ENCODE data around the gene THRB.

The THRB gene

DNA sequence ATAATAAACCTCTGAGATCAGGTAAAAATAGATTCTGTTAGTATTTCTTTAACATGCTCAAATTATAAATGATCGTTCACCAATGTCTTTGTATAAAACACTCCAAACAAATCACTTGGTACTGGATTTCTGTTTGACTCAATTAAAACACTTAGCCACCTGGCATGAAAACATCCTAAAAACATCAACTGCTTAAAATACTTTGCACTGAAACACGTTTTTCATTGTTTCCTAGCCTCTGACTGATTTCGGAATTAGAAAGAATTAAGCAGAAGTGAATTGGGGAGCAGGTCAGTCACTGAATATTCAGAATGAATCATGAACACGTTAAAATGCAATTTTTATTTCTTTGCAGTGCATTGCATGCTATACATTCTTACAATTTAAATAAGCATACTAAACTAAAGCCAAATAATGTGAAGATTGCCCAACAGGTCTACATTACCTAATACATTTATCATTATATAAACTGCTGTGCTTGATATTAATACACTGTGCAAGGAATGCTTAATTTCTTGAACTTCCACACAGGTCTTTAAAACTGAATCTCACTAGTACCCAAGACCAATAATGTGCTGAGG lies 1.6 kb downstream of the THRB start:
- no peak for DNase-seq (ENCODE audit: low read depth in 2 of 2, low spot score in 1 of 2)

- DNase-seq (ENCODE audit: low read depth in 2 of 2, low spot score in 1 of 2): no peak
These were observed 4.5 kb downstream of the THRB start for GRCh38 chr3:24490151-24490550.

DNA sequence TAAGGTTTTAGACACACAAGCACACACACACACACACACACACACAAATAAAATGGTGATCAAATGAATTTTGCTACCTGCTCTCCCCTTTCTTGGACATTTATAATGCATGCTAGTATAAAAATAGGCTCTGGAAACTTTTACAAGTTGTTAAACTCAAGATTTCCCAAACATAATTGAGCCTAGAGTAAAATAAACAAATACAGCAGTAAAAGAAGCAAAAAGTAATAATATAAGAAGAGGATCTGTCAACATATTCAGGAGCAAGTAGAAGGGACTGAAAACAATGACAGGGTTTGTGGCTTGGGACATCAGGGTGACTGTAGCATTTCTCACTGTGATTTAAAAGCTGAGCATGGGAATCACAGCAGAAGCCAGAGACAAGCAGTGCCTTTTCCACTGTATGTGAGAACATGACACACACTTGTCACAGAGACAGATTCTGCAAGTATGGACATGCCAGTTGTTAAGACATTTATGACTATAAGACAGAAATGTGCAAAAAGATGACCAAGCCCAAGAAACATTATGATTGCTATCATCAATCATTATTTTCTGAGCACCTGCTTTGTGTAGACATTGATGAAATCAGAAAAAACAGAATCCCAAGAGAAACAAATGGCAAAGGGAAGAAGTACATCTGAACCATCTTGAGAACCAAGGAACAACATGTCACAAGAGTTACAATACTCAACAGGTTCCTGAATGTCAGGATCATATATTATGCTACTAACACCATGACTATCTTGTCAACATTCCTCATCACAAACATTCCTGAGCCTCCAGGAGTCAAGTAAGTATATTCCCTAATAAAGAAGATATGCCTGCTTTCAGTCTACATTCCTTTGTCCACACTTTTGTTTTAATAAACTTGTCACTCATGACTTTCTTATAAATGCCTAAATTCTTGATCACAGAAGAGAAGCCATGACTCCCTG lies 7.1 kb downstream of the THRB start:
- DNase-seq (ENCODE audit: low read depth in 2 of 2, low spot score in 1 of 2): no peak

DNA sequence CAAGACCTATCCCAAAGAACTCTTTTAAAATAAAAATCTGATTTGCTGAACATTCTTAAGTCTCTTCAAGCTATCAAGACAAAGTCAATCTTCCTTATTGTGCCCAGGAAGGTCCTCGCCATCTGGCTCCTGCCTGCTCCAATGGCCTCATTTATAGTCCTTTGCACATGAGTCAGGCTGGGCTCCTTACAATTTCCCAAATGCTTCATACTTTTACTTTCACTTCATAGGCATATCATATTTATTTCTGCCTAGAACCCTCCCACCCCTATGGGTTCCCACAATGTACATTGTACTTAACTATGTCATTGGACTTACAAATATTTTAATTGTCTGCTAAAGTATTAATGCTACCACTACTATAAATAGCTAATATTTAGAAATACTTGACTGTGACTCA lies 9.1 kb downstream of the THRB start:
- no peak for DNase-seq (ENCODE audit: low read depth in 2 of 2, low spot score in 1 of 2)

DNA sequence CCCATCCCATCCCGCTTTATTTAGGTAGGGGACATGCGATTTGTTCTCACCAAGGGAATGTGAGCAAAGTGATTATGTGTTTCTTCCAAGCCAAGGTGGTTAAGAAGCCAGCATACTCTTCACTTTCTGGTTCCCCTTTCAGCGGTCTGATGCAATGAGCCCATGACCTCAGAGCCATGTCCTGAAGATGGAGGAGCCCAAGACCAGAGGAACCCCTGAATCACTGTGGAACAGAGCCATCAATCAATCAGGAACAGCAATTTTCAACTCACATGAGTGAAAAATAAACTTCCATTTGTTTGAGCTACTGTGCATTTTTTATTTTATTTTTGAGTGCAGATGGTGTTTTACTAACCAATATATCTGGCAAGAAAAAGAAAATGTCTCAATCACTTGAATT lies 10.8 kb downstream of the THRB start:
- no peak for DNase-seq (ENCODE audit: low read depth in 2 of 2, low spot score in 1 of 2)

GRCh38 chr3:24482096-24482705 lies 12.4 kb downstream of the THRB start:
- no peak for DNase-seq (ENCODE audit: low read depth in 2 of 2, low spot score in 1 of 2)

GRCh38 chr3:24481193-24481592 lies 13.5 kb downstream of the THRB start:
- no peak for DNase-seq (ENCODE audit: low read depth in 2 of 2, low spot score in 1 of 2)

DNA sequence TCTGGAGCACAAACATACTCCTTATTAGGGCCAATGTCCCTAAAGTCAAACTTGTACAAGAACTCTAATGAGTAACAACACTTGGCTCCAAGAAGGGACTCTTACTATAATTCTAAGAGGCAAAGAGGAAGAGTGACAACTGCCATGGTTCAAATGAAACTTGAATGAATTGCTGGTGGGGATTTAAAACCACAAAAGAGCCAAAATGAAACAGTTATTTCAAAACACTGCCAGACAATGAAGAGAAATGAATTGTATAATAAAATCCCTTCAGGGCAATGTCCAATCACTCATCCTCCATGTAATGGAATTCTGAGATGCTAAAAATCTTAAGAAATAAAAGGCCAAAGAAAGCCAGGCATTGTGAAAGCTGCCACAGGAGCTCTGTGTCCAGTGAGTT lies 14.2 kb downstream of the THRB start:
- no peak for DNase-seq (ENCODE audit: low read depth in 2 of 2, low spot score in 1 of 2)

DNA sequence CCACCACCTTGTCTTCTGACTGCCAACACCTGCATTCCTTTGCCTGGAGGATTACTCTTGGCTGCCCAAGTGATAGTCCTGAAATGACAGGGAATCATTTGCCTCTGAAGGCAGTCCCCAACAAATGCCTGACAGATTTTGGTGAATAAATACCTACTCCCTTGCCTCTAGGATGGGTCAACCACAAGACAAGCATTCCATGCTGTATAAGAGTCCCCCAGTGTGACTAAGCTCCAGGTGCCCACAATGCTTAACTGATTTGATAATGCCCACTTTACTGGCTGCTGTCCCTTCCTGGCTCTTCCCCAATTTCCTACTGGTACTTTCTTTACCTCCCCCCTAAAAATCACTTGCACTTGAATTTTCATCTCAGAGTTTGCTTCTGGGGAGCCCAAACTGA lies 14.8 kb downstream of the THRB start:
- no peak for DNase-seq (ENCODE audit: low read depth in 2 of 2, low spot score in 1 of 2)

- no peak for DNase-seq (ENCODE audit: low read depth in 2 of 2, low spot score in 1 of 2)
These were observed 17.6 kb downstream of the THRB start for GRCh38 chr3:24476871-24477656.

DNA sequence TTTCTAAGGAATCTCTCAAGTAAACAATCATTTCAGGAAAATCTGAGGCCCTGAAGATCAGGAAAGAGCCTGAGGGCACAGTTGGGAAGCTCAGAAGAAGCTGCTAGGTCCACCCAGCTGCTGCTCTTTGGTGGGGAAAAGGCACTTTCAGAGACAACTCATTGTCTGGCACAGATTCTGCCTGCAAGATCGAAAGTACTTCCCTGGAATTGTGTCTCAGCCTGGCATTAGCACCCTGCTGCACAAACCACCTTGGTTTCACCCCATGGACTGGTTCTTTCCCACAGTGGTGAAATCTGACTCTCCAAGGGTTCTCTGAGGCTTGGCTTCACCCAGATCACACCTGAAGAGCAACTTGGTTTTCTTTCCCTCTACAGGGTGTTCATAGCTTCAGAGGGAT lies 18.7 kb downstream of the THRB start:
- no peak for DNase-seq (ENCODE audit: low read depth in 2 of 2, low spot score in 1 of 2)

DNA sequence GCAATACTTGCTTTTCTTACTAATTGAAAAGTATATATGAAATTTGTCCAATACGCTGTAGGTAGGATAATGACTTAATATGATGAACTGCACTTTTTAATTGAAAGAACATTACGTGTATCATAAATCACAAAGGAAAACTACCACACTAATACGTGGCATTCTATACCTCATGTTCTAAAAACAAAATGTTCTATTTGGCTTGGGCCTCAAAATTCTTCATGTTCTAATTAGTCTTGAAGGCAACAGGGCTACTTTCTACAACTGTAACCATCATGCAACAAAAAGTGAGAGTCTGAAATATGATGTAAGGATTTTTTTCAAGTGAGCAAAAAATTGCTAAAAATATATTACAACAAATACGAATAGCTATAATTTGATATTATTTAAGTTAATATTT lies 19.8 kb downstream of the THRB start:
- no peak for DNase-seq (ENCODE audit: low read depth in 2 of 2, low spot score in 1 of 2)

GRCh38 chr3:24472358-24472757 lies 22.3 kb downstream of the THRB start:
- no peak for DNase-seq (ENCODE audit: low read depth in 2 of 2, low spot score in 1 of 2)

GRCh38 chr3:24471486-24471885 lies 23.2 kb downstream of the THRB start:
- no peak for DNase-seq (ENCODE audit: low read depth in 2 of 2, low spot score in 1 of 2)

DNA sequence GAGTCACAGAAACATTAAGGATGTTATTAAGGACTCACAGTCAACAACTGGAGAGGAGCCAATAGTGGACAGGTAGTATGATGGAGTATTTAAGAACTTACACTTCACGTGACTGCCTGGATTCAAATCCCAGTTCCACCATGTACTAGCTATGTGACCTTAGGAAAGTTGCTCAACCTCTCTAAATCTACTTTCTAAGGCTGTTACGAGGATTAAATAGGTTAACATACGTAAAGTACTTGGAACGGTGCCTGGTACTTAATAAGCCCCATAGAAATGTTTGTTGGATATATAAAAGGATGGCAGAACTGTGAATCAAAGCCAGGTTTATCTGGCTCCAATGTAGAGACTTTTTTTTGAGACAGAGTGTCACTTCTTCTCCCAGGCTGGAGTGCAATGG lies 24.4 kb downstream of the THRB start:
- DNase-seq (ENCODE audit: low read depth in 2 of 2, low spot score in 1 of 2): no peak

GRCh38 chr3:24464389-24464788 lies 30.3 kb downstream of the THRB start:
- DNase-seq (ENCODE audit: low read depth in 2 of 2, low spot score in 1 of 2): no peak

- DNase-seq (ENCODE audit: low read depth in 2 of 2, low spot score in 1 of 2): no peak
These were observed 31.9 kb downstream of the THRB start for GRCh38 chr3:24462737-24463136.

DNA sequence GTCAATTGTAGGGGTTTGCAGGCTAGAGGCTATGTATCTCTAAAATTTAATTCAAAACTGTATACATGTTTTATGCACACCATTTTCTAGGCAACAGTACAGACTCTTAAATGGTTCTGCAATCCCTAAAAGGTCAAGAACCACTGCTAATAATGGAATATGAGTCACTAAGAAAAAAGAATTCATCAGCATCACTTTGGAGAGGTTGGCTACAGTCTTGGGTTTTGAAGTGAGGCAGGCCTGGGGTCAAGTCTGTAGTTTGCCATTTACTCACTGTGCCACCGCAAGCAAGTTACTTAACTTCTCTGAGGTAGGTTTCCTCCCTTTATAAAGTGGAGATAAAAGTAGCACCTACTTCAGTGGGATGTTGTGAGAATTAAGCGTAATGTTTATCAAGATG lies 33.7 kb downstream of the THRB start:
- no peak for DNase-seq (ENCODE audit: low read depth in 2 of 2, low spot score in 1 of 2)

GRCh38 chr3:24457719-24458118 lies 36.9 kb downstream of the THRB start:
- no peak for DNase-seq (ENCODE audit: low read depth in 2 of 2, low spot score in 1 of 2)

- no peak for DNase-seq (ENCODE audit: low read depth in 2 of 2, low spot score in 1 of 2)
These were observed 39.8 kb downstream of the THRB start for GRCh38 chr3:24454856-24455255.

DNA sequence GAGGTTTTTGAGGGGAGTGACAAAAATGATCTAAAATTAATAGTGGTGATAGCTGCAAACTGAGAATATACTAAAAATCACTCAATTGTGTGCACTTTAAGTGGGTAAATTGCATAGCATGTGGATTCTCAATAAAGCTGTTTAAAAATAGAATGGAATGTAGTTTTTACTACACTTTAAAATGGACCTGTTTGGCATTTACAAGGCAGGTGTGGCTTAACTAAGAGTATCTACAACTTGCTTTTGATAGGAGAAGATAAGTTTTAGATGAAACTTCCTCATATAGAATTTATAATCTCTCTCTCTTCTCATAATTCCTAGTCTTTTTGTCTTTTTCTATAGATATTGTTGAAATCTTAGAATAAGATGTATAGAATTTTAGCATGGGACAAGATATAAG lies 40.3 kb downstream of the THRB start:
- DNase-seq (ENCODE audit: low read depth in 2 of 2, low spot score in 1 of 2): no peak
